T-helper 2 cell treated with Interferon-gamma antibody and Interleukin-4, amounts not matched to agents 5 μg/mL and 100 μg/mL, for 36 hours (primary cell): ENCODE data around the gene SENP6.

Source experiments
- DNase-seq: peaks from one replicate; pipeline ENCODE4 v3.0.0; 2021; ENCODE audit warnings: low spot score
- H3K27ac Mint-ChIP-seq: one replicate; pipeline ENCODE4 v1.8.0; 2021; ENCODE audit warnings: mild to moderate bottlenecking, mixed read lengths
- H3K27me3 Mint-ChIP-seq: one replicate; pipeline ENCODE4 v1.8.0; 2021; ENCODE audit warnings: low read depth, mixed read lengths
- H3K36me3 Mint-ChIP-seq: one replicate; pipeline ENCODE4 v1.8.0; 2021; ENCODE audit warnings: low read depth, mixed read lengths
- H3K4me1 Mint-ChIP-seq: one replicate; pipeline ENCODE4 v1.8.0; 2021; ENCODE audit warnings: low read depth, mixed read lengths
- H3K4me3 Mint-ChIP-seq: one replicate; pipeline ENCODE4 v1.8.0; 2022; ENCODE audit warnings: mild to moderate bottlenecking, moderate library complexity, mixed read lengths
- H3K9me3 Mint-ChIP-seq: one replicate; pipeline ENCODE4 v1.8.0; 2021; ENCODE audit warnings: mixed read lengths

SENP6 gene

GRCh38 chr6:75757295-75757694 lies 155.6 kb downstream of the SENP6 start:
- Mint-ChIP-seq H3K27ac (no peak overlapping the region), H3K27me3 (peaks cover 15% of the 10 kb centered on the region), H3K36me3 (no peaks in the 10 kb centered on the region), H3K4me1 (no peaks in the 10 kb centered on the region), H3K9me3 (no peaks in the 10 kb centered on the region), H3K4me3 (no peak overlapping the region)
- DNase-seq: no peak

GRCh38 chr6:75758061-75758460 lies 156.4 kb downstream of the SENP6 start:
- H3K9me3 Mint-ChIP-seq: no peaks in the 10 kb centered on the region
- no peaks in the 10 kb centered on the region for H3K36me3 Mint-ChIP-seq
- no peak overlapping the region for H3K27ac Mint-ChIP-seq
- H3K4me1 Mint-ChIP-seq: no peaks in the 10 kb centered on the region
- DNase-seq: no peak
- no peak overlapping the region for H3K4me3 Mint-ChIP-seq
- peaks cover 14% of the 10 kb centered on the region for H3K27me3 Mint-ChIP-seq

GRCh38 chr6:75759207-75759606 lies 157.5 kb downstream of the SENP6 start:
- Mint-ChIP-seq H3K4me3 (no peak overlapping the region), H3K4me1 (no peaks in the 10 kb centered on the region), H3K27me3 (peaks cover 14% of the 10 kb centered on the region), H3K27ac (no peak overlapping the region), H3K36me3 (no peaks in the 10 kb centered on the region), H3K9me3 (no peaks in the 10 kb centered on the region)
- DNase-seq: no peak

GRCh38 chr6:75760320-75760719 lies 158.6 kb downstream of the SENP6 start:
- H3K36me3 Mint-ChIP-seq: no peaks in the 10 kb centered on the region
- H3K4me1 Mint-ChIP-seq: no peaks in the 10 kb centered on the region
- DNase-seq: no peak
- peaks cover 14% of the 10 kb centered on the region for H3K27me3 Mint-ChIP-seq
- no peak overlapping the region for H3K27ac Mint-ChIP-seq
- H3K4me3 Mint-ChIP-seq: no peak overlapping the region
- no peaks in the 10 kb centered on the region for H3K9me3 Mint-ChIP-seq

GRCh38 chr6:75761489-75761888 lies 159.8 kb downstream of the SENP6 start:
- Mint-ChIP-seq H3K27ac (no peak overlapping the region), H3K4me3 (no peak overlapping the region), H3K27me3 (peaks cover 14% of the 10 kb centered on the region), H3K4me1 (no peaks in the 10 kb centered on the region), H3K36me3 (no peaks in the 10 kb centered on the region), H3K9me3 (no peaks in the 10 kb centered on the region)
- no peak for DNase-seq

GRCh38 chr6:75762063-75762462 lies 160.4 kb downstream of the SENP6 start:
- no peak for DNase-seq
- Mint-ChIP-seq H3K27me3 (peaks cover 14% of the 10 kb centered on the region), H3K4me1 (no peaks in the 10 kb centered on the region), H3K9me3 (no peaks in the 10 kb centered on the region), H3K27ac (no peak overlapping the region), H3K36me3 (no peaks in the 10 kb centered on the region), H3K4me3 (no peak overlapping the region)

- H3K9me3 Mint-ChIP-seq: no peaks in the 10 kb centered on the region
- H3K4me1 Mint-ChIP-seq: no peaks in the 10 kb centered on the region
- no peak overlapping the region for H3K27ac Mint-ChIP-seq
- DNase-seq: no peak
- H3K4me3 Mint-ChIP-seq: no peak overlapping the region
- no peaks in the 10 kb centered on the region for H3K27me3 Mint-ChIP-seq
- no peaks in the 10 kb centered on the region for H3K36me3 Mint-ChIP-seq
Measured at GRCh38 chr6:75766387-75766786, 164.7 kb downstream of the SENP6 start.
